Common myeloid progenitor, CD34-positive (primary cell): Measurements from ENCODE around the gene CPN2.
A peak's percentile ranks its signal among the peaks of the same experiment; 100 is the strongest.

Experiments used
- CTCF ChIA-PET: fragments of 350-600 bp; sonication (Branson Sonifier 250); formaldehyde crosslinking; loops from one replicate; lab custom pipeline; 2021; ENCODE audit warnings: antibody characterized with exemption; lab: Charles Lee
- POLR2A ChIA-PET: fragments of 350-600 bp; sonication (Branson Sonifier 250); formaldehyde crosslinking; loops from one replicate; lab custom pipeline; 2021; ENCODE audit warnings: antibody characterized with exemption; lab: Charles Lee
- DNase-seq, 3 donors: peaks; one replicate each; pipeline versions ENCODE4 v3.0.0 to v3.0.0-alpha.2; 2013
- H3K27ac ChIP-seq, 2 experiments: 1 replicate in 1 of 2; 2 replicates in 1 of 2; pipeline ENCODE4 v1.7.0; 2013; ENCODE audit warnings: inconsistent platforms in 2 of 2, low read length in 2 of 2, mild to moderate bottlenecking in 2 of 2, low read depth in 1 of 2, moderate library complexity in 1 of 2; ENCODE audit not compliant: severe bottlenecking in 2 of 2, insufficient read depth in 1 of 2, poor library complexity in 1 of 2
- H3K27me3 ChIP-seq, 5 experiments: replicated peaks in 2 of 5; 1 replicate in 3 of 5; 2 replicates in 2 of 5; pipeline versions ENCODE4 v1.6.1 to v1.7.0; 2013; ENCODE audit warnings: low read length in 4 of 5, mild to moderate bottlenecking in 2 of 5, moderate library complexity in 2 of 5, inconsistent platforms in 1 of 5; ENCODE audit not compliant: insufficient read depth in 5 of 5, control insufficient read depth in 4 of 5
- H3K36me3 ChIP-seq, 4 experiments: 1 replicate in 2 of 4; 2 replicates in 2 of 4; pipeline versions ENCODE4 v1.6.1 to v1.7.0; 2013; ENCODE audit warnings: low read length in 3 of 4, control low read depth in 1 of 4, mild to moderate bottlenecking in 1 of 4; ENCODE audit not compliant: control insufficient read depth in 4 of 4, insufficient read depth in 4 of 4
- H3K4me1 ChIP-seq, 4 experiments: 1 replicate in 3 of 4; 2 replicates in 1 of 4; pipeline versions ENCODE4 v1.6.1 to v1.7.1; 2013; ENCODE audit warnings: low read length in 3 of 4, mild to moderate bottlenecking in 3 of 4, control low read depth in 1 of 4, inconsistent platforms in 1 of 4, moderate library complexity in 1 of 4; ENCODE audit not compliant: control insufficient read depth in 4 of 4, insufficient read depth in 4 of 4; ENCODE audit errors: control extremely low read depth in 1 of 4
- H3K4me3 ChIP-seq, 7 experiments: 1 replicate in 4 of 7; 2 replicates in 3 of 7; pipeline versions ENCODE4 v1.5.1 to v1.7.0; 2013; ENCODE audit warnings: mild to moderate bottlenecking in 7 of 7, low read length in 6 of 7, moderate library complexity in 6 of 7, inconsistent platforms in 2 of 7, low read depth in 2 of 7, control low read depth in 1 of 7; ENCODE audit not compliant: insufficient read depth in 4 of 7, control insufficient read depth in 1 of 7; ENCODE audit errors: extremely low read depth in 1 of 7
- H3K9me3 ChIP-seq, 5 experiments: 1 replicate in 4 of 5; 2 replicates in 1 of 5; pipeline versions ENCODE4 v1.6.1 to v1.7.1; 2013; ENCODE audit warnings: low read length in 4 of 5, mild to moderate bottlenecking in 2 of 5, inconsistent platforms in 1 of 5, low read depth in 1 of 5, moderate library complexity in 1 of 5; ENCODE audit not compliant: control insufficient read depth in 4 of 5, insufficient read depth in 2 of 5; ENCODE audit errors: control extremely low read depth in 1 of 5
- WGBS: methylation state at CpG from one replicate; pipeline ENCODE4 v1.1.5; 2013; ENCODE audit not compliant: insufficient coverage; 5-methylcytosine and 5-hydroxymethylcytosine counted together

CPN2 gene

DNA sequence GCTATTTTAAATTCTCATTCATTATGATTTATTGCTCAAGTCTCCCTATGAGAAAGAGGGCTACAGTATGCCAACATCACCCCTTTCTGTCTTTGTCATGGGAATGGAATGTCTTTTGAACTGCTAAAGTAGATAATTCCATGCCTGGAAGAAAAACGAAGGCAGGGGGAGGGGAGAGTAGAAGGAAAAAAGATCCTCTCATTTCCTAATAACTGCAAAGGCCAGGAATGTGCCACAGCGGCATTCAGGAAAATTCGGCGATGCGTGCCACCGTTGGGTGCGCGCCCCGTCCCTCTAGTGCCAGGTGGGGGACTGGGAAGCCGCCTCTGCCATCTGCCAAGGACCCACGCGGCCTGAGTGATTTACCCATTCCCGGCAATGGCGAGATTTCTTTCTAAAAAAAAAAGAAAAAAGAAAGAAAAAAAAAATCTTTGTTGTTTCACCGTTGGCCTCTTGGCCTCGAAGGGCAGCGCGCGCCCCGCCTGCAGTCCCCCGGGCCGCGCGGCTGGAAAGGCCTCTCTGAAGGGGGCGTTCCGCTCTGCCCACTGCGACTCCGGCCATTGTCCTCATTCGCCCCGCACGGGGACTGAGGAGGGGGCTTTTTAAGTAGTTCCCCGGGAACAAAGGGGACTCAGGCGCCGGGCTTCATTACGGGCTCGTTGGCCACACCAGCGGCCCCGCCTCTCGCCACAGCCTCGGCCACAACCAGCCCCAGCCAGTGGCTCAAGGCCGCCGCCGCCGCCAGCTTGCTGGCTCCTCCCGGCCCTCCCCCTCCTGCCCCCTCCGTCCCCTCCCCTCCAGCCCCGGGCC is 54.5 kb downstream of the CPN2 start:
- WGBS, result 64% methylated on average over 30 of the region's 47 CpGs
- no peak for DNase-seq
- Histone ChIP-seq H3K27me3 (peaks cover 0 to 8% (median 0%) of the 10 kb centered on the region in 5 experiments), H3K4me3 (peak overlapping the region in 1 of 7 experiments; percentile 54), H3K9me3 (peaks cover 0 to 4% (median 0%) of the 10 kb centered on the region in 5 experiments), H3K27ac (no peak overlapping the region), H3K4me1 (peaks cover 0 to 32% (median 21%) of the 10 kb centered on the region in 4 experiments), H3K36me3 (peaks cover 0 to 4% (median 0%) of the 10 kb centered on the region in 4 experiments)
- POLR2A ChIA-PET, result interaction anchor here (0.6 kb wide), 1 partner anchor 278 kb away, joined by 4 read pairs; no protein-coding TSS in a partner anchor
- CTCF ChIA-PET, result interaction anchor here (0.7 to 1.0 kb wide), 2 partner anchors 22 to 155 kb away, joined by 4 to 5 read pairs; no protein-coding TSS in a partner anchor

GRCh38 chr3:194294895-194295214 is 56.3 kb downstream of the CPN2 start:
- CTCF ChIA-PET, result interaction anchor here (1.0 to 1.5 kb wide), 5 partner anchors 11 to 94 kb away, joined by 3 to 4 read pairs (median 4); no protein-coding TSS in a partner anchor

GRCh38 chr3:194294199-194294894 is 56.8 kb downstream of the CPN2 start:
- Histone ChIP-seq H3K27me3 (peaks cover 0 to 8% (median 0%) of the 10 kb centered on the region in 5 experiments), H3K27ac (no peak overlapping the region), H3K4me3 (no peak overlapping the region), H3K4me1 (peaks cover 0 to 17% (median 11%) of the 10 kb centered on the region in 4 experiments), H3K9me3 (peaks cover 0 to 11% (median 0%) of the 10 kb centered on the region in 5 experiments), H3K36me3 (no peaks in the 10 kb centered on the region)
- WGBS, result 96% methylated on average over 9 of the region's 10 CpGs
- CTCF ChIA-PET, result interaction anchor here (1.0 to 1.5 kb wide), 5 partner anchors 10 to 93 kb away, joined by 3 to 4 read pairs (median 4); no protein-coding TSS in a partner anchor
- DNase-seq, result no peak
- POLR2A ChIA-PET, result interaction anchor here (0.7 kb wide), 1 partner anchor 311 kb away, joined by 3 read pairs; no protein-coding TSS in a partner anchor

More at GRCh38 chr3:194294895-194295214, 56.3 kb downstream of the CPN2 start:
- Histone ChIP-seq H3K36me3 (no peaks in the 10 kb centered on the region), H3K27ac (no peak overlapping the region), H3K9me3 (peaks cover 0 to 11% (median 0%) of the 10 kb centered on the region in 5 experiments), H3K4me3 (no peak overlapping the region), H3K27me3 (peaks cover 0 to 8% (median 0%) of the 10 kb centered on the region in 5 experiments), H3K4me1 (peaks cover 0 to 18% (median 13%) of the 10 kb centered on the region in 4 experiments)
- POLR2A ChIA-PET, result interaction anchor here (0.7 kb wide), 1 partner anchor 312 kb away, joined by 3 read pairs; no protein-coding TSS in a partner anchor
- 97% methylated on average over 5 of the region's 5 CpGs for WGBS
- no peak for DNase-seq

- no peak overlapping the region for H3K27ac ChIP-seq
- peaks cover 0 to 8% (median 0%) of the 10 kb centered on the region in 5 experiments for H3K27me3 ChIP-seq
- H3K4me1 ChIP-seq, result peaks cover 0 to 11% (median 7%) of the 10 kb centered on the region in 4 experiments
- ChIA-PET CTCF (interaction anchor here (1.0 to 1.2 kb wide), 3 partner anchors 10 to 21 kb away, joined by 3 to 4 read pairs (median 3); no protein-coding TSS in a partner anchor), POLR2A (no interaction called here)
- no peak overlapping the region for H3K4me3 ChIP-seq
- H3K9me3 ChIP-seq, result peaks cover 0 to 11% (median 0%) of the 10 kb centered on the region in 5 experiments
- DNase-seq, result no peak
- 94% methylated on average over 2 of the region's 2 CpGs for WGBS
- no peaks in the 10 kb centered on the region for H3K36me3 ChIP-seq
Observed at GRCh38 chr3:194293546-194294198, 57.5 kb downstream of the CPN2 start.

DNA sequence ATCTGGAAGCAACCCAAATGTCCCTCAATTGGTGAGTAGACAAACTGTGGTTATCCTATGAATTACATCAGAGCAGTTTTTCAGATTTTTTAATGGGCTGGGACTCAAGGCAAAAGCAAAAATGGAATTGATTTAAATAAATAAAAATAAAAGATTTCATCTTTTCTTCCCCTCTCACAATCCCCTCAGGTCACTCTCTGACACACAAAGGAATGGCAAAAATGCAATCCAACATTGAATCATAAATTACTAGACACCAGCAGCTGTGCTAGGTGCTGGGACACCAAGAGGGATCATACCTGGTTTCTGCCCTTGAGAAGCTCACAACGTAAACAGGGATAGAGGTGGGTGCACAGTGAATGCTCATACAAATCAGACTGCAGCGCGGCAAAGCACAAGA is 58.8 kb downstream of the CPN2 start:
- Histone ChIP-seq H3K36me3 (no peaks in the 10 kb centered on the region), H3K9me3 (peaks cover 0 to 11% (median 0%) of the 10 kb centered on the region in 5 experiments), H3K4me3 (no peak overlapping the region), H3K27me3 (peaks cover 0 to 8% (median 0%) of the 10 kb centered on the region in 5 experiments), H3K4me1 (peaks cover 0 to 5% (median 2%) of the 10 kb centered on the region in 4 experiments), H3K27ac (no peak overlapping the region)
- no peak for DNase-seq
- 94% methylated on average over 3 of the region's 3 CpGs for WGBS
- ChIA-PET CTCF (no interaction called here), POLR2A (no interaction called here)
